Measurements from ENCODE around the gene TRIOBP.
A peak's percentile ranks its signal among the peaks of the same experiment; 100 is the strongest.

Gene TRIOBP

DNA sequence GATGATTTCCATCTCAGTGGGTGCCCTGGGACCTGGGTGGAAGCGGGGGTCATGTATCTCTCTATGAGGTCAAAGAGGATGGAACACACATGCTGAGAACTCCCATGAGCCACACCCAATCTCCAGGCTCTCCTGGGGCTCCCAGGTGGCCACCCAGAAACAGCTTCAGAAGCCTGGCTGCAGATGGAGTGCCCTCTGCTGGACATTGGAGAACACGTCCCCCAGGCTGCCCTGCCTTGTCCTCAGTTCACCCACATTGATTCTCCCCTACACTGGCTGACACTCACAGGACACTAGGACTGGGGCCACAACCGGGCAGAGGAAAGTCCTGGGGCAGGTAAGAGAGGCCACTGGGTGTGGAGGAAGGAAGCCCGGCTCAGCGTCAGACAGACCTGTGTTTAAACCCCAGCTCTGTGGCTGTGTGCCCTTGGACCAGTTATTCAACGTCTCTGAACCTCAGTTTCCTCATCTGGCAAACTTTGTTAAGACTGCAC is 15.2 kb upstream of the TRIOBP start:
- peak overlapping the region; percentile 98 for H3K27ac ChIP-seq
- ChIA-PET CTCF (interaction anchor here (0.5 to 1.4 kb wide), 4 partner anchors 10 to 41 kb away, joined by 3 to 5 read pairs (median 3); partner anchors contain the start of gene SH3BP1), POLR2A (ENCODE audit: low non-redundant PET) (no interaction called here)
- TF ChIP-seq CTCF (conservative IDR thresholded peaks at IDR 0.05; ENCODE audit: low read depth) = peak; percentile 89
- DNase-seq (ENCODE audit: low spot score) = peak; percentile 61

- ChIA-PET POLR2A (ENCODE audit: low non-redundant PET) (no interaction called here), CTCF (no interaction called here)
- H3K27ac ChIP-seq = peak overlapping the region; percentile 99
- DNase-seq (ENCODE audit: low spot score) = no peak
- TF ChIP-seq CTCF (conservative IDR thresholded peaks at IDR 0.05; ENCODE audit: low read depth) = no peak
Measured at GRCh38 chr22:37684803-37685615, 11.8 kb upstream of the TRIOBP start.

DNA sequence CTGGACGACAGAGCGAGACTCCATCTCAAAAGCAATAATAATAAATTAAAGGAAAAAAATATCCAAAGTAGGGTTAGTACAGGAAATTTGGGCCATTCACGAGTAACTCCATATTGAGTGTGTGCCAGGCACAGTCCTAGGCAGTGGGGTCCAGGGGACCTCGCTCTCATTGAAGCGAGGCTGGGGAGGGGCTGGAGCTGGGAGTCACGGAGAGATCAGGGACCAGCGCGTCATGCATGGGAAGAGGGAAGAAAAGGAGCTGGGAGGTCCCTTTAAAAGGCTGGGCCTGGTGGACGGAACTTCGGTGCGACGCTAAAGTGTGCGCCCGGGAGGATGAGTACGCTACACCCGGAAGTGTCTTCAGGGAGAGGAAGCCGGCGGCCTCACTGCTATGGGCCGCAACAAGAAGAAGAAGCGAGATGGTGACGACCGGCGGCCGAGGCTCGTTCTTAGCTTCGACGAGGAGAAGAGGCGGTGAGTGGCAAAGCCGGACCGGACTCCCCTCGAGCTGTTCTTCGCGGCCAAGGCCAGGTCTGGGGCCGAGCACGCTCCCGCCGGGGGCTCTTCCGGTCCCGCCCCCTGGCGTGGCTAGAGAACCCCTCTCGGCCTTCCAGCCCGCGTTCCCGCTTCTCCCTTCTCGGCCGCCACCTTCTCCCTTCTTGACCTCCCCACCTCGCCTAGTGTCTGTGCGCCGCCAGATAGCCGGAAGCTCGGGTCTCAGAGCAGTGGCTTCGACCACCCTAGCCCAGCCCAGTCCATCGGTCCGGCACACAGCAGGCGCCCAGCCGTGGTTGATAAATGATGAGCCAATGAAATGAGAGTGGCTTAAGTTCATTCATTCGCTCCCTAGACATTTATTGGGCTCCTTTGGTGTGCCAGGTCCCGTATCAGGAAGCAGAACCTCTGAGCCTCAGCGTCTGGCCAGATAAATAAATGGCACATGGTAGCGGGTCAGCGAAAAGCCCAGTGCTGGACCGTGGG is 10.6 kb upstream of the TRIOBP start, which contains the start of gene NOL12:
Gene NOL12 (plus strand): TSS at position 342 of the 981 bp plus-strand sequence. CDS start 50 bp downstream, at position 392.
- DNase-seq (ENCODE audit: low spot score) = peak; percentile 57
- no peak for TF ChIP-seq CTCF (conservative IDR thresholded peaks at IDR 0.05; ENCODE audit: low read depth)
- POLR2A ChIA-PET (ENCODE audit: low non-redundant PET) = no interaction called here
- CTCF ChIA-PET = interaction anchor here (1.2 kb wide), 1 partner anchor 43 kb away, joined by 3 read pairs; no protein-coding TSS in a partner anchor
- peak within 1 kb of the TSS; percentile 99 for H3K27ac ChIP-seq

GRCh38 chr22:37690407-37690806 is 6.4 kb upstream of the TRIOBP start:
- no peak for TF ChIP-seq CTCF (conservative IDR thresholded peaks at IDR 0.05; ENCODE audit: low read depth)
- no peak for DNase-seq (ENCODE audit: low spot score)
- CTCF ChIA-PET = interaction anchor here (0.6 kb wide), 1 partner anchor 62 kb away, joined by 3 read pairs; no protein-coding TSS in a partner anchor
- peak overlapping the region; percentile 99 for H3K27ac ChIP-seq
- POLR2A ChIA-PET (ENCODE audit: low non-redundant PET) = no interaction called here

- ChIA-PET POLR2A (ENCODE audit: low non-redundant PET) (no interaction called here), CTCF (interaction anchor here (0.6 kb wide), 1 partner anchor 627 kb away, joined by 3 read pairs; no protein-coding TSS in a partner anchor)
- peak; percentile 72 for DNase-seq (ENCODE audit: low spot score)
- H3K27ac ChIP-seq = peak overlapping the region; percentile 99
- no peak for TF ChIP-seq CTCF (conservative IDR thresholded peaks at IDR 0.05; ENCODE audit: low read depth)
Measured at GRCh38 chr22:37690901-37691504, 5.8 kb upstream of the TRIOBP start.
